HFFc6 (cell line): ENCODE measurements around the gene MYOD1. TPM values are rescaled to one million over a fixed set of nuclear protein-coding genes. Genes with fewer than 3 reads are reported as not detected.
A peak's percentile ranks its signal among the peaks of the same experiment; 100 is the strongest.

Source experiments
- DNase-seq: peaks from one replicate; pipeline ENCODE4 v3.0.0-alpha.2; 2018
- H3K27ac Mint-ChIP-seq: 2 replicates; pipeline ENCODE4 v1.8.0; 2020; ENCODE audit warnings: mild to moderate bottlenecking, mixed read lengths
- H3K27me3 Mint-ChIP-seq: 2 replicates; pipeline ENCODE4 v1.8.0; 2021; ENCODE audit warnings: mild to moderate bottlenecking, moderate library complexity, mixed read lengths; ENCODE audit not compliant: insufficient read depth
- H3K36me3 Mint-ChIP-seq: 2 replicates; pipeline ENCODE4 v1.8.0; 2021; ENCODE audit warnings: low read depth, mixed read lengths
- H3K4me1 Mint-ChIP-seq: 2 replicates; pipeline ENCODE4 v1.8.0; 2020; ENCODE audit warnings: low read depth, mixed read lengths
- H3K4me3 Mint-ChIP-seq: 2 replicates; pipeline ENCODE4 v1.8.0; 2020; ENCODE audit warnings: mild to moderate bottlenecking, moderate library complexity, mixed read lengths
- H3K9me3 Mint-ChIP-seq: 2 replicates; pipeline ENCODE4 v1.8.0; 2020; ENCODE audit warnings: mild to moderate bottlenecking, mixed read lengths
- total RNA-seq, 6 experiments: library from RNA; stranded (reverse); fragmentation: NEBNext Ultra II Directional; extraction: Animal tissue kit (Norgen Biotek cat#: 25700); gene quantifications; 2 replicates in 1 of 6; 3 replicates in 5 of 6; pipeline ENCODE4 v1.2.3, GENCODE V29; 2021
- TF ChIP-seq, protein P1 (sequence below): fragments of 200-600 bp; sonication (generic); IDR thresholded peaks from 2 replicates; pipeline ENCODE4 v1.5.0; 2021; ENCODE audit warnings: antibody characterized with exemption, mild to moderate bottlenecking

MYOD1 gene
- total RNA-seq, 6 experiments from 2014 or later: not detected

DNA sequence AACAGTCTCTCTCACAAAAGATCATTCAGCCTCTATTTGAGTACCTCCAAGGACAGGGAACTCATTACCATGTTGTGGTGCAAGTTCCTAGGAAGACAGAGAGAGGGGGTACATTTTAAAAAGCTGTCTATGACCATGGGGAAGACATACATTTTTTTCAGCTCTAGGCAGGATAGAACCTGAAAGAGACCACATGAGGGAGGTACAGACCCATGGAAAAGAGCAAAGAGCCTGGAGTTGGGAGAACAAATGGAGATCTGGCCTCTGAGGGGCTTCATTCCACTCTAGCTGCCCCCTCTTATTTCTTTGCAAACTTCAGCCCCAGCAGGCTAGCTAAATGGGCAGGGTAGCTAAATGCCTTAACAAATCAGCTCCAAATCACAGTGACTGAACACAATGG is 51.5 kb downstream of the MYOD1 start:
- peak; percentile 16 for DNase-seq
- Mint-ChIP-seq H3K9me3 (no peaks in the 10 kb centered on the region), H3K4me1 (no peaks in the 10 kb centered on the region), H3K4me3 (no peak overlapping the region), H3K36me3 (no peaks in the 10 kb centered on the region), H3K27me3 (peaks cover 11% of the 10 kb centered on the region), H3K27ac (no peak overlapping the region)
- TF ChIP-seq, protein P1, sequence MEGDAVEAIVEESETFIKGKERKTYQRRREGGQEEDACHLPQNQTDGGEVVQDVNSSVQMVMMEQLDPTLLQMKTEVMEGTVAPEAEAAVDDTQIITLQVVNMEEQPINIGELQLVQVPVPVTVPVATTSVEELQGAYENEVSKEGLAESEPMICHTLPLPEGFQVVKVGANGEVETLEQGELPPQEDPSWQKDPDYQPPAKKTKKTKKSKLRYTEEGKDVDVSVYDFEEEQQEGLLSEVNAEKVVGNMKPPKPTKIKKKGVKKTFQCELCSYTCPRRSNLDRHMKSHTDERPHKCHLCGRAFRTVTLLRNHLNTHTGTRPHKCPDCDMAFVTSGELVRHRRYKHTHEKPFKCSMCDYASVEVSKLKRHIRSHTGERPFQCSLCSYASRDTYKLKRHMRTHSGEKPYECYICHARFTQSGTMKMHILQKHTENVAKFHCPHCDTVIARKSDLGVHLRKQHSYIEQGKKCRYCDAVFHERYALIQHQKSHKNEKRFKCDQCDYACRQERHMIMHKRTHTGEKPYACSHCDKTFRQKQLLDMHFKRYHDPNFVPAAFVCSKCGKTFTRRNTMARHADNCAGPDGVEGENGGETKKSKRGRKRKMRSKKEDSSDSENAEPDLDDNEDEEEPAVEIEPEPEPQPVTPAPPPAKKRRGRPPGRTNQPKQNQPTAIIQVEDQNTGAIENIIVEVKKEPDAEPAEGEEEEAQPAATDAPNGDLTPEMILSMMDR: peak; percentile 37; the same call in 1 of the 2 replicates

DNA sequence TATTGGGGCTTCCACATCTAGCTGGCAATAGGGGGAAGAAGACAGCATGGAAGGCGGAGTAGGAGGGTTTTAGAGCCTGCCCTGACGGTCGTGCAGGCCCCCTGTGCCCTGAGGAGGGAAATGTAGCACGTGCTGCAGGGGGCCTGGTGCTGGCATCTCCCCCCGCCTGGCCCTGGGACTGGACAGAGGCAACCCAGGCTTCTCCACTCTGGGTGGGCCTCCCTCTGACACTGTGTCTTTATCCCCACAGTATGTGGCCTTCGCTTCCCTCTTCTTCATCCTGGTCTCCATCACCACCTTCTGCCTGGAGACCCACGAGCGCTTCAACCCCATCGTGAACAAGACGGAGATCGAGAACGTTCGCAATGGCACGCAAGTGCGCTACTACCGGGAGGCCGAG is 52.0 kb downstream of the MYOD1 start:
- Mint-ChIP-seq H3K4me1 (no peaks in the 10 kb centered on the region), H3K36me3 (no peaks in the 10 kb centered on the region), H3K4me3 (no peak overlapping the region), H3K27me3 (peaks cover 12% of the 10 kb centered on the region), H3K9me3 (no peaks in the 10 kb centered on the region), H3K27ac (no peak overlapping the region)
- no peak for DNase-seq
- TF ChIP-seq, protein P1: no peak

Other genes with a start within 250 kb of the MYOD1 start
- not detected for gene ABCC8, start 242.7 kb upstream of the MYOD1 start, total RNA-seq
- not detected for gene USH1C, start 175.2 kb upstream of the MYOD1 start, total RNA-seq
- gene OTOG, start 172.3 kb upstream of the MYOD1 start, total RNA-seq: not detected
- not detected for gene KCNC1, start 15.2 kb downstream of the MYOD1 start, total RNA-seq